Measurements from ENCODE around the gene GALNT17.

- no peak for TF ChIP-seq POLR2A (IDR thresholded peaks at IDR 0.05; ENCODE audit: low read depth, low read length)
- no peak for TF ChIP-seq POLR2AphosphoS5 (IDR thresholded peaks at IDR 0.05; ENCODE audit: low read depth, low read length)
- no peak for TF ChIP-seq TAF1 (IDR thresholded peaks at IDR 0.05; ENCODE audit: low read depth, low read length)
- TF ChIP-seq PAX5 (IDR thresholded peaks at IDR 0.05; ENCODE audit: insufficient read depth, low read length, severe bottlenecking) = no peak
- no peak for TF ChIP-seq SPI1 (IDR thresholded peaks at IDR 0.05; ENCODE audit: low read depth, low read length)
Observed at GRCh38 chr7:71361451-71362032, 229.6 kb downstream of the GALNT17 start.
